ENCODE results near the gene CDIPT. TPM values are rescaled to one million over a fixed set of nuclear protein-coding genes. Genes with fewer than 3 reads are reported as not detected.

Gene CDIPT
- total and polyA plus RNA-seq, 10 of the 15 experiments (the other 5 are each of a cell fraction or from before 2014, with no cell fraction given): 0.87 to 36.4 (median 27.1) TPM

- WGBS (ENCODE audit: insufficient coverage, insufficient replicate concordance, low lambda C conversion rate, missing lambda C conversion rate): under 1% methylated on average over 27 of the region's 27 CpGs
- ATAC-seq (peak; percentile 24), FAIRE-seq (no peak), DNase-seq (ENCODE audit: low read depth, low spot score) (no peak)
- Histone ChIP-seq H3K27me3 (replicated peaks in 1 of 2; ENCODE audit: control insufficient read depth in 2 of 2, insufficient read depth in 2 of 2, low read length in 1 of 2) (0 out of 4 replicates have a peak, but pooled peaks cover 0 to 1% of the 10 kb centered on the region in 2 experiments), H3K27ac (ENCODE audit: control insufficient read depth, insufficient read depth) (peak overlapping the region; percentile 95; the same call in 1 of the 2 replicates), H4K20me1 (ENCODE audit: control insufficient read depth, insufficient read depth) (no peaks in the 10 kb centered on the region), H3K4me1 (ENCODE audit: control insufficient read depth, insufficient read depth, low read length) (peaks cover 4% of the 10 kb centered on the region), H3K36me3 (ENCODE audit: control insufficient read depth in 2 of 2, insufficient read depth in 2 of 2, low read length in 1 of 2) (peaks cover 0 to 3% of the 10 kb centered on the region in 2 experiments; a peak in 2 of 4 replicates), H3K4me2 (ENCODE audit: control insufficient read depth, insufficient read depth) (peak overlapping the region; percentile 48), H3K79me2 (ENCODE audit: control insufficient read depth, insufficient read depth, low read length) (peaks cover 7% of the 10 kb centered on the region), H2AFZ (ENCODE audit: control insufficient read depth, low read depth, low read length) (peak overlapping the region; percentile 100), H3K9ac (ENCODE audit: control insufficient read depth, insufficient read depth, low read length) (peak overlapping the region; percentile 77), H3K9me3 (replicated peaks; ENCODE audit: control insufficient read depth, insufficient read depth, low read length) (no peaks in the 10 kb centered on the region), H3K4me3 (peak overlapping the region; percentile 92)
- TF ChIP-seq, protein P1, sequence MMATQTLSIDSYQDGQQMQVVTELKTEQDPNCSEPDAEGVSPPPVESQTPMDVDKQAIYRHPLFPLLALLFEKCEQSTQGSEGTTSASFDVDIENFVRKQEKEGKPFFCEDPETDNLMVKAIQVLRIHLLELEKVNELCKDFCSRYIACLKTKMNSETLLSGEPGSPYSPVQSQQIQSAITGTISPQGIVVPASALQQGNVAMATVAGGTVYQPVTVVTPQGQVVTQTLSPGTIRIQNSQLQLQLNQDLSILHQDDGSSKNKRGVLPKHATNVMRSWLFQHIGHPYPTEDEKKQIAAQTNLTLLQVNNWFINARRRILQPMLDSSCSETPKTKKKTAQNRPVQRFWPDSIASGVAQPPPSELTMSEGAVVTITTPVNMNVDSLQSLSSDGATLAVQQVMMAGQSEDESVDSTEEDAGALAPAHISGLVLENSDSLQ (IDR thresholded peaks at IDR 0.05): 0 out of 2 replicates have a peak, but pooled peaks have one; percentile 6
- TF ChIP-seq RB1 (IDR thresholded peaks at IDR 0.05; ENCODE audit: borderline replicate concordance) (no peak), GABPA (IDR thresholded peaks at IDR 0.05; ENCODE audit: low read depth) (no peak), YY1 (IDR thresholded peaks at IDR 0.05; ENCODE audit: low read depth, low read length) (0 out of 2 replicates have a peak, but pooled peaks have one; percentile 13), CTCF (IDR thresholded peaks at IDR 0.05 in 2 of 3, conservative IDR thresholded peaks at IDR 0.05 in 1 of 3; ENCODE audit: control insufficient read depth in 2 of 3, extremely low read depth in 1 of 3, insufficient read depth in 1 of 3, low read depth in 3 of 3, low read length in 3 of 3) (peak in 1 of 3 experiments; percentile 32; a peak in 1 of 6 replicates), LARP7 (IDR thresholded peaks at IDR 0.05) (0 out of 2 replicates have a peak, but pooled peaks have one; percentile 62)
- ChIA-PET CTCF (interaction anchor here (0.6 to 1.5 kb wide), 2 partner anchors 15 to 164 kb away, joined by 3 to 6 read pairs; no protein-coding TSS in a partner anchor), RAD21 (ENCODE audit: unreplicated experiment) (no interaction called here), SMC1A (ENCODE audit: uncharacterized antibody, unreplicated experiment) (interaction anchor here (0.6 to 1.2 kb wide), 2 partner anchors 44 to 46 kb away, joined by 3 read pairs; no protein-coding TSS in a partner anchor), POLR2A (interaction anchor here (1.5 kb wide), 1 partner anchor 42 kb away, joined by 6 read pairs; the partner anchor contains the start of gene MVP)
- in situ Hi-C loops (cut with MboI): no loop called here
- TSS peak; percentile 88 for BruUV-seq (replicated peaks)
- intact Hi-C loops (cut with micrococcal nuclease; ENCODE audit: unreplicated experiment): loop anchor here (5.0 to 10.0 kb wide), 2 partner anchors 40 to 62 kb away; partner anchors contain the start of genes KCTD13 and MVP
Measured at GRCh38 chr16:29862383-29862883, 593 bp downstream of the CDIPT start.
